HG03342 (cell line): Measurements from ENCODE around the gene PANK4.

Experiments used
- ATAC-seq: cut with Tn5 transposase; IDR thresholded peaks from one replicate; pipeline ENCODE4 v1.9.1; 2021; ENCODE audit warnings: mild to moderate bottlenecking, moderate library complexity; ENCODE audit not compliant: unreplicated experiment

Gene PANK4

DNA sequence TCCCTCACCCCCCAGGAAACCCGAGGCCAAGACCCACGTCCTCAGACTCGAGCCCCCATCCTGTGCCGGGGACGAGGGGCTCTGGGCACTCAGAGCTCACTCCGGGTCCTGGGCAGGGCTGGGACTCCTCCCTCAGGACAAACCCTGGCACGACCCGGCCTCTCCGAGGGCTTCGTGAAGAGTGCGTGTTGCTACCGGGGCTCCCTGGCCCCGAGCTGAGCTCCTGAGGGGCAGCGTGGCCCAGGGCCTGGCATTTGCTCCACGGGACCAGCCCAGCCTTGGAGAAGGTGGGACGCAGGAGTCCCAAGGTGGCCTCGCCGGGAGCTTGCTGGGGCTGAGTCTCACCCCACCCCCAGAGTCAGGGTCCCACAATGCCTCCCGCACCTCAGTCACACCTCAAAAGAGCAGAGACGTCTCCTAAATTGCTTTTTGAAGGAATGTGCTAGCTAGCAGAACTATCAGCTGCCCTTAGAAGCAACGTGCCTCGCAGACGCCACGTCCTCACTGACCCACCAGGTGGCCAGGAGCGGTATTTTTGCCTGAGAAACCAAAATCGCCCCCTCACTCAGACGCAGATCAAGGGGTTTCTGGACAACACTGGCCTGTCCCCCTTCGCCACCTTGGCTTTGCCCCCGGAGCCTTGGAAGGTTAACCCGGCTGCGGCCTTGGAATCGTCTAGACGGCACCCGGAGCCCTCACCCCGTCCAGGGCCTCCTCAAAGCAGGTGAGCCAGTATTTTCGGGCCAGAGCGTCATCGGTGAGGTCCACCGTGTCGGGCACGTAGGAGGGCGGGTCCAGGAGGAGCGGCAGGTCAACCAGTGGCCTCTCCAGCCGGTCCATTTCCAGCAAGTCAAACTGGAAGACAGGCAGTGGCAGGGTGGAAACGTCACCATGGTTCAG is 11.3 kb downstream of the PANK4 start:
- ATAC-seq = no peak

DNA sequence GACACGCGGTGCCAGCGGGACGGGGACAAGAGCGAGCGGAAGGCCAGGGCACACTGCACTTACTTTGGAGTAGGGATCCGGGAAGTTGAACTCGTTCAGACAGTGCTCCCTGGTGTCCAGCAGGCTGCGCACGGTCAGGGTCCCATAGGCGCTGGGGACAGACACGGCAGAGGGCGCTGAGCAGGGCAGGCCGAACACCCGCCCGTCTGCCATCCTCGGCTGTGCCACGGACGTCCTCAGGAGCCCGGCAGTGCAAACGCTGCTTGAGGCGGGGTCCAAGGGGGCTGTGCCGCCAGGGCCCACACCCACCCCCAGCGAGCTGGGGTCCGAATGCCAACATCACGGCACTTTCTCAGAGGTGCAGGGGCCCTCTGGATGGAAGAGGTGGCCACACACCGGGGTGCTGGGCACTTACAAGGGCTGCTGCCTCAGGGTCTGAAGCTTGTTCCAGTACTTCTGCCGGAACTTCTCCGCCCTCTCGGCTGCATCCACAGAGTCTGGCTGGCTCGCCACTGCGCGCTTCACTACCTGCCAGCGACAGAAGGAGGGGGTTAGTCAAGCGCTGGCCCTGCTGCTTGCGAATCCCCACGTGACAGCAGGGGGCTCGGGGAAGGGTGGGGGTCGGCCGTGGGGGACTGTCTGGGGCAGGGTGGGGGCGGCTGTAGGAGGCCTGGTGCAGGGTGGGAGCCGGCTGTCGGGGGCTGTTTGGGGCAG is 12.3 kb downstream of the PANK4 start:
- ATAC-seq = no peak

DNA sequence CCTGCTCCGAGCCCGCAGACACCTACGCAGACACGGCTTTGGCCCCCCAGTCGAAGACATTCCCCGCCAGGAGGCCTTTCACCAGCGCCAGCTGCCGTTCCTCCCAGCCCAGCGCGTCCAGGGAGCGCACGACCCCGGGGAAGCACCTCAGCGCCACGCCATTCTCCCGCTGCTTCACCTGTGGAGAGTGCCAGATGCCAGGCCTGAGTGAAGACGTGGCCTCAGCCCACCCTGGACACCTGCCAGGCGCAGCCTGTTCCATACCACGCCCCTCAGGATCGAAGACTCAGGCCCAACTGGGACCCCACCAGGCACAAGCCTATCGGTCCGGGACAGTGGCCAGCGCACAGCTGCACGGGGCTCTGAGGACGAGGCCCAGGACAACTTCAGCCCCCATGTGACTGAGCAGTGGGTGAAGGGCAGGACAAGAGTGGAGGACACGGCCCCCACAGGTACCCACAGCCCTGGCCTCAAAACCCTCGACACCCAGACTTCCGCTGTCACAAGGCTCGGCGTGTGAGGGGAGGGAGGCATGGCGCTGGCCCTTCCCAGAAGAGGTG is 13.5 kb downstream of the PANK4 start:
- no peak for ATAC-seq

- no peak for ATAC-seq
Observed at GRCh38 chr1:2510366-2511155, 15.8 kb downstream of the PANK4 start.

DNA sequence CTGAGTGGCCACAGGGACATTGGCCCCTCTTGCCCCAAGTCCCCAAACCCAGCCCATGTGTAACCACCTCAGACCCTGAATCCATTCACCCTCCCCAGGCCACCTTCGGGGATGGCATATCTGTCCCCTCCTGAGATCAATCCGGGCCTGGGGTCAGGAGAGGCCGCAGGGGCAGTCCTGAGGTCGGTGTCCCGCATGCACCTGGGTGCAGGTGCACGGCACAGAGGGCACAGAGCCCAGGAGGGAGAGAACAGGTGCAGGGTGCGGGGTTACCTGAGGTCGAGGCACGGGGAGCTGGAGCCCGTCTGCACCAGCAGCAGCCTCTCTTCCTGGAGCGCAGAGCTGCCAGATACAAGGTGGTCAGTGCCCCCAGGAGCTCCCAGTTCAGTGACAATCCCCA is 16.8 kb downstream of the PANK4 start:
- no peak for ATAC-seq

DNA sequence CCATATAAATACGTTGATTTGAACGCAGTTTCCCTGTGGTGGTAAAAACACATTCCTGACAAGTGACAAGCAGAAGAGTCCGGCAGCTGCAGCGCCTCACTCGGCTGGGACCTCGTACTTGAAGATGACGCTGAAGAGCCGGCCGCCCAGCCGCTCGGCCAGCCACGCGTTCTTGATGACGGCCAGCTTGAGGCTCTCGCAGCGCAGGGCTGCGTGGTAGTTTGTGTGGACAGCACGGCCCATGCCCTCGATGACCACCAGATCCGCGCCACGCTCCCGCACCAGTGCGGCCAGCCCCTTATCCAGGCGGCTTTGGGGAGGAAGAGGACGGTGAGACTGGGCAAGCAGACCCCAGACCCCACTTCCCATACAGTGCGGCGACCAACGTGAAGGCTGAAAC is 17.6 kb downstream of the PANK4 start:
- ATAC-seq = no peak

DNA sequence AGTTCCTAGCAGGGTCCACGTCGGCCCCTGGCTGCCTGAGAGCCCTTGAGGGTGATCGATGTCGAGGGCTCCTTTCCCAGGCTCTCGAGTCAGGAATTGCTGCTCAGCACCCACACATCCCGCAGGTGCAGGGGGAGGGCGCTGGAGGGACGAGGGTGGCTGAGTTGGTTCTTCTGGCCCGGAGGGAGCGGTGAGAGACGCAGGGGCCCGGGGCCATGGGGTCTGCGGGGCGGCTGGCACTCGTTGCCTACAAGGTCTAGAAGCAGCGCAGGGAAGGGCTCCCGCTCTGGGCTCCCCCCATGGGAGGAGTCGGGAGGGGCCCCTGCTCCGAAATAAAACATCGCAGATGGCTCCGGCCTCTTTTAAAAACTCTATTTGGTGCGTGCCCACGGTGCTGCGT is 18.2 kb downstream of the PANK4 start:
- no peak for ATAC-seq

GRCh38 chr1:2507744-2508155 is 18.6 kb downstream of the PANK4 start:
- ATAC-seq = no peak

DNA sequence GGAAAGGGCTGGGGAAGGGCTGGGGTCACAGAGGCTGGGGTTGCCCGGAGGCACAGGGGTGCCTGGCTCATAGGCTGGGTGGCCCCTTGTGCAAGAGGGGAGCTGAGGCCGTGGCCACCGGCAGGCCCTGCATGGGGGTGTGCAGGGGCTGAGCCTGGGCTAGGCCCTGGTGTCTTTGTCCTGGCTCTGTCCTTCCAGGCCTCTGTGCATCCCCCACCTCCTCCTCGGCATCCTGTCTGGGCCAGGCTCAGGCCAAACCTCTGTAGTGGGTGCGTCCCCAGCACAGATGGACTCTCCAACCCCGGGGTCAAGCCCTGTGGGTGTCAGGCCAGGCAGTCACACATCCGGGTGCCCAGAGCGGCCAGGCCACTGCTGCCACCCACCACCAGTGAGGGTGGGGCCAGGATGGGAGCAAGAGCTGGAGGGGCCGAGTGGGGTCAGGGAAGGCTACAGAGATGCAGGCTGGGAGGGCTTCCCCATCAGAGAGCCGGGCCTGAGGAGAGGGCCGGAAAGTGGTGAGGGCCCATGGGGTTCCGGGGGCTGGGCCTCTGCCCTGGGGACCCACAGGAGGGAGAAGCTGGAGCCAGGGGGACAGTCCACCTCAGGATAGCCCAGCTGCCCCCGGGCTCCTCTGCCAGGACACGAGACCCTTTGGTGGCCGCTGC is 19.4 kb downstream of the PANK4 start:
- no peak for ATAC-seq

DNA sequence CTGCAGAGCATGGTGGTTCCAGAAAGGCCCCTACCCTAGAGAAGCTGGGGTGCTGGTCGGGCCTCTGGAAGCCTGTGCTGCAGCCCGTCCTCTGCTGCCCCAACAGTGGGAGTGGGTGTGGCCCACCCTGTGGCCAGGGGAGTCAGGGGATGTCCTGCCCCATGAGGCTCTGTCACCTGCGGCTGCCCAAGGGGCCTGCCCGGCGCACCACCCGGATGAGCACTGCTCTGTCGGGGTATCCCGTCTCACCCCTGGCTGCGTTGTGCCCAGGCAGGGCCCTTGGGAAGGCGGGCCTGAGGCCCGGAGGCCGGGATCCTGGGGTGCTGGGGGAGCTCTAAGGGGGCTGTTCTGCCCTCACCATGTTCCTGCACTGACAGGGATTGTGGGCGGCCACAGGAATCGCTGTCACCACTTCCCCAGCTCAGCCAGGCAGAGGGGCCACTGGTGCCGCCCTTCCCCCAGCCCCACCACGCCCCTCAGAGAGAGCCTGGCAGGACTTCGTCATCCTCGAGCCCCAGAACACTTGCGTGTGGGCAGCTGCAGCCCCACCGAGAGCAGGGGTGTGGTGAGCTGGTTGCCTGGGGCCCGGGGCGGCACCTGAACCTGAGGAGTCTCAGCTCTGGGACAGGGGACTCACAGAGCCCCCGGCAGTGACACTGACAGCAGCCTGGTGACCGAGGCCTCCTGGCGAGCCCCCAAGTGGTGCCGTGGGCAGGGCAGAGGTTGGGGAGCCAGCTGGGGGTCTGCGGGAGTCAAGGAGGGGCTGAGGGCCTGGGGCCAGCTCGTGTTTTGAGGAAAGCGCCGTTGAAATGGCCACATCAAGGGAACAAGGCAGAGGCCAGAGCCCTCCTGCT is 20.2 kb downstream of the PANK4 start:
- ATAC-seq = no peak

DNA sequence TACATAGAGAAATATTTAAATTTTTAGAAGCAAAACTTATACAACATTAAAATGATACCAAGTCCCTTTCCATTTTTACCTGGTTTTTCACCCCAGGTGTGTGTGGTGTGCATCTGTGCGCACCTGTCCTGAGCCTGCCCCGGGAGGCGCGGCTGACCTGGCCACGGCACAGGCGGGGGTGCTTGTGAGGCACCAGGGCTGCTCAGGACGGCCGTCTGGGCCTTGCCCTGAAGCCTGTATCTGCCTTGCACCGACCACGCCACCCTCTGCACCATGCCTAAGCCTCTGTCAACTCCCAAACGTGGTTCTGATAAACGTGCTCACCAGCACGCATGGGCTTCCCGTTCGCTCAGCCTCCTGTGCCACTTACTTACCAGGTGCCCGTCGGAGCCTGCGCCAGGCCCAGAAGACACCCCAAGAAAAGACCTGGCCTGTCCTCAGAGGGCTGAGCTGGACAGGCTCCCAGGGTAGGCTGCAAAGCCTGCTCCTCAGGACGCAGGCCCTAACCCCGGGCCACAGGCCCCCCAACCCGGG is 20.9 kb downstream of the PANK4 start:
- ATAC-seq = no peak

DNA sequence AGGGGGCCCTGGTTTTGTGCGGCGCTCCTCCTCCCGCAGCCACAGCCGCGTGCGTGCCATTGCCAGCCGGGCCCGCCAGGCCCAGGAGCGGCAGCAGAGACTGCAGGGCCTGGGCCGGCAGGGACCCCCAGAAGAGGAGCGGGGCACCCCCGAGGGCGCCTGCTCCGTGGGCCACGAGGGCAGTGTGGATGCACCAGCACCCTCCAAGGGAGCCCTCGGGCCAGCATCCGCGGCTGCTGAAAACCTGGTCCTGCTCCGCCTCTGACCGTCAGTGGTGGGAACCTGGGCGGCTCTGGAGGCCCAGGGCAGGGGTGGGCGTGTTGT is 21.5 kb downstream of the PANK4 start:
- no peak for ATAC-seq

DNA sequence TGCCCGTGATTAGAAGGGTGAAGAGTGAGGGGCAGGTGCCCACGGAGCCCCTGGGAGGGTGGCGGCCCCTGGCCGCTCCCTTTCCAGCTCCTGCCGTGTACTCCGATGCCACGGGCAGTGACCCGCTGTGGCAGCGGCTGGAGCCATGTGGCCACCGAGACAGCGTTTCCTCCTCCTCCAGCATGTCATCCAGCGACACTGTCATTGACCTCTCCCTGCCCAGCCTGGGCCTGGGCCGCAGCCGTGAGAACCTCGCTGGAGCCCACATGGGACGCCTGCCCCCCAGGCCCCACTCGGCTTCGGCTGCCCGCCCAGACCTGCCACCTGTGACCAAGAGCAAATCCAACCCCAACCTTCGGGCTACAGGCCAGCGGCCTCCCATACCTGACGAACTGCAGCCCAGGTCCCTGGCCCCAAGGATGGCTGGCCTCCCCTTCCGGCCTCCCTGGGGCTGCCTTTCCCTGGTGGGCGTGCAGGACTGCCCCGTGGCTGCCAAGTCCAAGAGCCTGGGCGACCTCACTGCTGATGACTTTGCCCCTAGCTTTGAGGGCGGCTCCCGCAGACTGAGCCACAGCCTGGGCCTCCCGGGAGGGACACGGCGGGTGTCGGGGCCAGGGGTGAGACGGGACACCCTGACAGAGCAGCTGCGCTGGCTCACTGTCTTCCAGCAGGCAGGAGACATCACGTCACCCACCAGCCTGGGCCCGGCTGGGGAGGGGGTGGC is 22.0 kb downstream of the PANK4 start:
- no peak for ATAC-seq

- no peak for ATAC-seq
Observed at GRCh38 chr1:2503554-2504224, 22.7 kb downstream of the PANK4 start.

- ATAC-seq = no peak
Observed at GRCh38 chr1:2502661-2503553, 23.5 kb downstream of the PANK4 start.

- no peak for ATAC-seq
Observed at GRCh38 chr1:2502210-2502609, 24.2 kb downstream of the PANK4 start.

DNA sequence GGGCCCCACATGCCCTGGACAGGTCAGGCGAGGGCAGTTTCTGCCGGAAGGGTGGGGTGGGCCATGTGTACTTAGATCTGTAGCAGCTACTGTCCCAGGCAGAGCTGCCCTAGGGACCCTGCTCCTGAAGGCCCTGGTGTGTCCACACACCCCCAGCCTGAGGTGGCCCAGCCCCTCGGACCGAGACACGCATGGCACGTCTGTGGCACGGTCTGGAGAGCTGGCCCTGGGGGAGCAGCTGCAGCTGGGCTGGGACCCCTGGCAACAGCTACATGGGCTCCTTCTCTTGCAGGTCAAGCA is 24.6 kb downstream of the PANK4 start:
- ATAC-seq = no peak
